CD4-positive, alpha-beta memory T cell (primary cell): ENCODE measurements around the gene ANKRD16. TPM values are rescaled to one million over a fixed set of nuclear protein-coding genes. Genes with fewer than 3 reads are reported as not detected.

Experiments used
- CTCF ChIA-PET: fragments of 350-600 bp; sonication (Branson Sonifier 250); formaldehyde crosslinking; loops from one replicate; lab custom pipeline; 2021; ENCODE audit warnings: inconsistent platforms; ENCODE audit not compliant: partially characterized antibody; lab: Charles Lee
- POLR2A ChIA-PET: fragments of 350-600 bp; sonication (Branson Sonifier 250); formaldehyde crosslinking; loops from one replicate; lab custom pipeline; 2021; ENCODE audit not compliant: partially characterized antibody; lab: Charles Lee
- DNase-seq, 5 donors: peaks; one replicate each; pipeline versions ENCODE4 v3.0.0 to v3.0.0-alpha.2; 2020 to 2022; ENCODE audit warnings: mixed read lengths in 1 of 5
- H3K27ac ChIP-seq: one replicate; pipeline ENCODE4 v1.7.0; 2013; ENCODE audit warnings: low read depth, low read length
- H3K27me3 ChIP-seq: 2 replicates; pipeline ENCODE4 v1.7.0; 2013; ENCODE audit warnings: mild to moderate bottlenecking, low read length, moderate library complexity; ENCODE audit not compliant: insufficient read depth
- H3K36me3 ChIP-seq: 2 replicates; pipeline ENCODE4 v1.7.0; 2013; ENCODE audit warnings: mild to moderate bottlenecking, low read length, moderate library complexity; ENCODE audit not compliant: insufficient read depth
- H3K4me1 ChIP-seq: 2 replicates; pipeline ENCODE4 v1.7.0; 2013; ENCODE audit warnings: mild to moderate bottlenecking, low read length, moderate library complexity; ENCODE audit not compliant: insufficient read depth
- H3K4me3 ChIP-seq, 2 donors: one replicate each; pipeline ENCODE4 v1.7.0; 2013; ENCODE audit warnings: low read length in 2 of 2, mild to moderate bottlenecking in 1 of 2
- H3K9me3 ChIP-seq, 2 donors: one replicate each; pipeline ENCODE4 v1.7.0; 2013; ENCODE audit warnings: low read length in 2 of 2, control low read depth in 1 of 2; ENCODE audit not compliant: control insufficient read depth in 1 of 2
- H3K27ac Mint-ChIP-seq, 7 donors: one replicate each; pipeline ENCODE4 v1.8.0; 2020 to 2021; ENCODE audit warnings: mixed read lengths in 7 of 7, mild to moderate bottlenecking in 6 of 7, inconsistent platforms in 3 of 7, moderate library complexity in 3 of 7
- H3K27me3 Mint-ChIP-seq, 2 donors: one replicate each; pipeline ENCODE4 v1.8.0; 2020 to 2021; ENCODE audit warnings: mixed read lengths in 2 of 2
- H3K36me3 Mint-ChIP-seq, 2 donors: one replicate each; pipeline ENCODE4 v1.8.0; 2020 to 2021; ENCODE audit warnings: mixed read lengths in 2 of 2, inconsistent platforms in 1 of 2, mild to moderate bottlenecking in 1 of 2
- H3K4me1 Mint-ChIP-seq, 4 donors: one replicate each; pipeline ENCODE4 v1.8.0; 2020 to 2021; ENCODE audit warnings: mixed read lengths in 4 of 4, mild to moderate bottlenecking in 1 of 4
- H3K4me3 Mint-ChIP-seq, 8 donors: one replicate each; pipeline ENCODE4 v1.8.0; 2020 to 2021; ENCODE audit warnings: mixed read lengths in 8 of 8, mild to moderate bottlenecking in 7 of 8, moderate library complexity in 6 of 8, inconsistent platforms in 3 of 8
- H3K9me3 Mint-ChIP-seq, 8 donors: one replicate each; pipeline ENCODE4 v1.8.0; 2020 to 2021; ENCODE audit warnings: mixed read lengths in 8 of 8, mild to moderate bottlenecking in 5 of 8, inconsistent platforms in 3 of 8, moderate library complexity in 1 of 8
- intact Hi-C: fragments of 100-400 bp; cut with micrococcal nuclease; formaldehyde crosslinking; loops from one replicate; pipeline ENCODE4 v1.15.1; 2023
- polyA plus RNA-seq, 2 donors: library from polyadenylated mRNA; unstranded; fragments of 300-500 nt; fragmentation: Illumina TruSeq; gene quantifications; one replicate each; pipeline ENCODE4 v1.2.3, GENCODE V29; 2021
- total RNA-seq, 2 experiments: library from RNA; stranded (reverse); gene quantifications; one replicate each; pipeline ENCODE4 v1.2.3, GENCODE V29; 2021

ANKRD16 gene
- total and polyA plus RNA-seq, 4 experiments from 2014 or later = 1.5 to 8.4 (median 5.4) TPM

- H3K4me1 Mint-ChIP-seq = peaks cover 14 to 47% (median 26%) of the 10 kb centered on the region in 4 donors
- CTCF ChIA-PET = interaction anchor here (0.7 kb wide), 1 partner anchor 450 kb away, joined by 3 read pairs; no protein-coding TSS in a partner anchor
- no peak for DNase-seq
- no peak overlapping the region for H3K4me3 Mint-ChIP-seq
- intact Hi-C loops = no loop called here
- H3K4me3 ChIP-seq = no peak overlapping the region
- peaks cover 12% of the 10 kb centered on the region for H3K4me1 ChIP-seq
- no peaks in the 10 kb centered on the region for H3K27me3 Mint-ChIP-seq
- no peak overlapping the region for H3K27ac Mint-ChIP-seq
- no peaks in the 10 kb centered on the region for H3K36me3 ChIP-seq
- no peak overlapping the region for H3K27ac ChIP-seq
- no peaks in the 10 kb centered on the region for H3K9me3 ChIP-seq
- peaks cover 26 to 38% of the 10 kb centered on the region in 2 donors for H3K36me3 Mint-ChIP-seq
- no peaks in the 10 kb centered on the region for H3K9me3 Mint-ChIP-seq
- no peaks in the 10 kb centered on the region for H3K27me3 ChIP-seq
- POLR2A ChIA-PET = interaction anchor here (0.7 kb wide), 1 partner anchor 62 kb away, joined by 3 read pairs; no protein-coding TSS in a partner anchor
Observed at GRCh38 chr10:5903563-5903962, 13.9 kb upstream of the ANKRD16 start.

GRCh38 chr10:5902511-5903274 is 13.0 kb upstream of the ANKRD16 start:
- Mint-ChIP-seq H3K9me3 (peaks cover 0 to under 1% (median 0%) of the 10 kb centered on the region in 8 donors), H3K36me3 (peaks cover 24 to 35% of the 10 kb centered on the region in 2 donors), H3K4me3 (no peak overlapping the region), H3K27me3 (no peaks in the 10 kb centered on the region), H3K4me1 (peaks cover 13 to 44% (median 22%) of the 10 kb centered on the region in 4 donors), H3K27ac (peak overlapping the region in 1 of 7 donors; percentile 23)
- POLR2A ChIA-PET = no interaction called here
- H3K4me3 ChIP-seq = no peak overlapping the region
- no peaks in the 10 kb centered on the region for H3K27me3 ChIP-seq
- no peak overlapping the region for H3K27ac ChIP-seq
- no peaks in the 10 kb centered on the region for H3K36me3 ChIP-seq
- no peak for DNase-seq
- intact Hi-C loops = no loop called here
- no peaks in the 10 kb centered on the region for H3K9me3 ChIP-seq
- peaks cover 11% of the 10 kb centered on the region for H3K4me1 ChIP-seq
- CTCF ChIA-PET = no interaction called here

- H3K4me3 ChIP-seq = no peak overlapping the region
- DNase-seq = no peak
- ChIA-PET CTCF (no interaction called here), POLR2A (interaction anchor here (1.1 to 1.2 kb wide), 2 partner anchors 10 to 12 kb away, joined by 3 read pairs; partner anchors contain the start of genes ANKRD16 and FBH1)
- peaks cover 16 to 47% (median 27%) of the 10 kb centered on the region in 4 donors for H3K4me1 Mint-ChIP-seq
- no peaks in the 10 kb centered on the region for H3K27me3 Mint-ChIP-seq
- H3K9me3 Mint-ChIP-seq = peaks cover 0 to 4% (median 0%) of the 10 kb centered on the region in 8 donors
- H3K36me3 ChIP-seq = no peaks in the 10 kb centered on the region
- no peak overlapping the region for H3K4me3 Mint-ChIP-seq
- no peaks in the 10 kb centered on the region for H3K27me3 ChIP-seq
- H3K36me3 Mint-ChIP-seq = peaks cover 32 to 36% of the 10 kb centered on the region in 2 donors
- H3K4me1 ChIP-seq = peaks cover 20% of the 10 kb centered on the region
- H3K9me3 ChIP-seq = no peaks in the 10 kb centered on the region
- no peak overlapping the region for H3K27ac Mint-ChIP-seq
- intact Hi-C loops = no loop called here
- no peak overlapping the region for H3K27ac ChIP-seq
Observed at GRCh38 chr10:5900247-5900646, 10.6 kb upstream of the ANKRD16 start.

- peaks cover 26% of the 10 kb centered on the region for H3K4me1 ChIP-seq
- Mint-ChIP-seq H3K36me3 (peaks cover 37 to 38% of the 10 kb centered on the region in 2 donors), H3K4me1 (peaks cover 17 to 52% (median 33%) of the 10 kb centered on the region in 4 donors), H3K27me3 (no peaks in the 10 kb centered on the region), H3K9me3 (peaks cover 0 to 4% (median 0%) of the 10 kb centered on the region in 8 donors), H3K27ac (no peak overlapping the region), H3K4me3 (no peak overlapping the region)
- H3K9me3 ChIP-seq = no peaks in the 10 kb centered on the region
- no peak for DNase-seq
- H3K36me3 ChIP-seq = no peaks in the 10 kb centered on the region
- no peak overlapping the region for H3K4me3 ChIP-seq
- H3K27me3 ChIP-seq = no peaks in the 10 kb centered on the region
- H3K27ac ChIP-seq = no peak overlapping the region
- POLR2A ChIA-PET = interaction anchor here (2.3 kb wide), 1 partner anchor 8 kb away, joined by 11 read pairs; the partner anchor contains the start of genes ANKRD16 and FBH1
- CTCF ChIA-PET = no interaction called here
- intact Hi-C loops = no loop called here
Observed at GRCh38 chr10:5898163-5898562, 8.5 kb upstream of the ANKRD16 start.

- no peaks in the 10 kb centered on the region for H3K9me3 ChIP-seq
- Mint-ChIP-seq H3K4me3 (no peak overlapping the region), H3K36me3 (peaks cover 35 to 38% of the 10 kb centered on the region in 2 donors), H3K27me3 (no peaks in the 10 kb centered on the region), H3K9me3 (peaks cover 0 to 4% (median 0%) of the 10 kb centered on the region in 8 donors), H3K27ac (peak overlapping the region in 2 of 7 donors; percentile 22 to 41), H3K4me1 (peaks cover 21 to 58% (median 37%) of the 10 kb centered on the region in 4 donors)
- no peak overlapping the region for H3K4me3 ChIP-seq
- H3K27me3 ChIP-seq = no peaks in the 10 kb centered on the region
- DNase-seq = no peak
- intact Hi-C loops = no loop called here
- H3K4me1 ChIP-seq = peaks cover 27% of the 10 kb centered on the region
- no peak overlapping the region for H3K27ac ChIP-seq
- ChIA-PET POLR2A (interaction anchor here (2.3 kb wide), 1 partner anchor 8 kb away, joined by 11 read pairs; the partner anchor contains the start of genes ANKRD16 and FBH1), CTCF (no interaction called here)
- H3K36me3 ChIP-seq = no peaks in the 10 kb centered on the region
Observed at GRCh38 chr10:5897504-5897903, 7.8 kb upstream of the ANKRD16 start.

GRCh38 chr10:5897053-5897340 is 7.3 kb upstream of the ANKRD16 start:
- no peak overlapping the region for H3K4me3 Mint-ChIP-seq
- ChIA-PET CTCF (no interaction called here), POLR2A (no interaction called here)
- H3K4me1 ChIP-seq = peaks cover 32% of the 10 kb centered on the region
- H3K36me3 ChIP-seq = no peaks in the 10 kb centered on the region
- H3K27me3 ChIP-seq = no peaks in the 10 kb centered on the region
- H3K27me3 Mint-ChIP-seq = no peaks in the 10 kb centered on the region
- no peak overlapping the region for H3K27ac ChIP-seq
- no peak overlapping the region for H3K4me3 ChIP-seq
- intact Hi-C loops = no loop called here
- peaks cover 36 to 38% of the 10 kb centered on the region in 2 donors for H3K36me3 Mint-ChIP-seq
- H3K4me1 Mint-ChIP-seq = peaks cover 26 to 63% (median 43%) of the 10 kb centered on the region in 4 donors
- H3K9me3 ChIP-seq = no peaks in the 10 kb centered on the region
- DNase-seq = no peak
- peaks cover 0 to 4% (median 0%) of the 10 kb centered on the region in 8 donors for H3K9me3 Mint-ChIP-seq
- peak overlapping the region in 3 of 7 donors; percentile 19 to 41 (median 30) for H3K27ac Mint-ChIP-seq

GRCh38 chr10:5896208-5897052 is 6.7 kb upstream of the ANKRD16 start:
- Mint-ChIP-seq H3K27me3 (no peaks in the 10 kb centered on the region), H3K36me3 (peaks cover 36 to 38% of the 10 kb centered on the region in 2 donors), H3K4me1 (peaks cover 29 to 66% (median 46%) of the 10 kb centered on the region in 4 donors), H3K27ac (peak overlapping the region; percentile 48 to 92 (median 80)), H3K4me3 (peak overlapping the region in 6 of 8 donors; percentile 12 to 74 (median 52)), H3K9me3 (peaks cover 0 to 4% (median 0%) of the 10 kb centered on the region in 8 donors)
- DNase-seq = no peak
- H3K9me3 ChIP-seq = no peaks in the 10 kb centered on the region
- no peaks in the 10 kb centered on the region for H3K27me3 ChIP-seq
- H3K4me3 ChIP-seq = peak overlapping the region in 1 of 2 donors; percentile 27
- POLR2A ChIA-PET = no interaction called here
- CTCF ChIA-PET = no interaction called here
- H3K27ac ChIP-seq = no peak overlapping the region
- H3K36me3 ChIP-seq = no peaks in the 10 kb centered on the region
- intact Hi-C loops = no loop called here
- H3K4me1 ChIP-seq = peaks cover 38% of the 10 kb centered on the region
